Activated B cell treated with CpG ODN at 0.5 μM for 24 hours (primary cell): Measurements from ENCODE around the gene PFN4. TPM values are rescaled to one million over a fixed set of nuclear protein-coding genes. Genes with fewer than 3 reads are reported as not detected.
"Not testable (repeated sequence)": the region's sequence is repeated elsewhere in the genome, so short reads cannot be mapped to it uniquely, and the experiment has no call there.

Experiments used
- ATAC-seq: fragments of 200-7000 bp; cut with Tn5 transposase; one replicate; pipeline ENCODE4 v1.10.0; 2021; ENCODE audit warnings: low read depth, mild to moderate bottlenecking, moderate library complexity
- CTCF ChIA-PET: fragments of 350-600 bp; sonication (Branson Sonifier 250); formaldehyde crosslinking; loops from one replicate; lab custom pipeline; 2021; ENCODE audit warnings: antibody characterized with exemption; lab: Charles Lee
- POLR2A ChIA-PET: fragments of 350-600 bp; sonication (Branson Sonifier 250); formaldehyde crosslinking; loops from one replicate; lab custom pipeline; 2021; ENCODE audit warnings: antibody characterized with exemption; lab: Charles Lee
- DNase-seq: peaks from one replicate; pipeline ENCODE4 v3.0.0; 2022
- H3K27ac Mint-ChIP-seq: one replicate; pipeline ENCODE4 v1.8.0; 2020; ENCODE audit warnings: mixed read lengths
- H3K27me3 Mint-ChIP-seq: one replicate; pipeline ENCODE4 v1.8.0; 2021; ENCODE audit warnings: mixed read lengths
- H3K36me3 Mint-ChIP-seq: one replicate; pipeline ENCODE4 v1.8.0; 2021; ENCODE audit warnings: low read depth, mixed read lengths
- H3K4me1 Mint-ChIP-seq: one replicate; pipeline ENCODE4 v1.8.0; 2021; ENCODE audit warnings: mixed read lengths
- H3K4me3 Mint-ChIP-seq: one replicate; pipeline ENCODE4 v1.8.0; 2020; ENCODE audit warnings: mild to moderate bottlenecking, mixed read lengths
- H3K9me3 Mint-ChIP-seq: one replicate; pipeline ENCODE4 v1.8.0; 2020; ENCODE audit warnings: mixed read lengths
- intact Hi-C: fragments of 100-400 bp; cut with micrococcal nuclease; formaldehyde crosslinking; loops from one replicate; pipeline ENCODE4 v1.15.1; 2024
- total RNA-seq: library from RNA; stranded (reverse); gene quantifications from 2 replicates; pipeline ENCODE4 v1.2.3, GENCODE V29; 2022
- TF ChIP-seq, protein P1 (sequence below): fragments of 200-600 bp; IDR thresholded peaks from one replicate; pipeline ENCODE4 v1.8.0; 2022; ENCODE audit warnings: antibody characterized with exemption, mild to moderate bottlenecking

PFN4 gene
- total RNA-seq, 1 donor from 2014 or later, result 0.60 TPM

DNA sequence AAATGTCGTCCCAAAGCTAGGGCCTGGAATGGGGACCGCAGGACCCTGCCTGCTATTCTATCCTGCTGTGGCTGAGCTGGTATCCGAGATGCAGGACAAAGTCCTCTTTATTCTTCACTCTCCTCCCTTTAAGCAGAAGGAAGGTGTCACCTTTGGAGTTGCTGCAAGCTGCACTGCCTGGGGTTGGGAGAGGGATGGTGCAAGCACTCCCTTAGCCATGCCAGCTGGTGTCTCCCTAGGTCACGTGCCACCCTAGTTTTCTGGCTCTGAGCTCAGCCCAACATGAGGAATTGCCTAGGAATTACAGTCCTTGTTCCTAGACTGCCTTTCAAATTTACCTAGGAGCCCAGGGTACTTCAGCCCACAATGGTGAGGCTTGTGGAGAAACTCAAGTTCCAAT lies 30.3 kb upstream of the PFN4 start:
- Mint-ChIP-seq H3K4me3 (no peak overlapping the region), H3K27me3 (no peaks in the 10 kb centered on the region), H3K27ac (no peak overlapping the region), H3K4me1 (no peaks in the 10 kb centered on the region), H3K36me3 (peaks cover 30% of the 10 kb centered on the region), H3K9me3 (peaks cover 2% of the 10 kb centered on the region)
- no peak for DNase-seq
- intact Hi-C loops, result loop anchor here (10.0 kb wide), 1 partner anchor 139 kb away; the partner anchor contains the start of gene MFSD2B
- no peak for ATAC-seq
- CTCF ChIA-PET, result interaction anchor here (1.1 kb wide), 1 partner anchor 69 kb away, joined by 3 read pairs; the partner anchor contains the start of gene TP53I3
- TF ChIP-seq, protein P1, sequence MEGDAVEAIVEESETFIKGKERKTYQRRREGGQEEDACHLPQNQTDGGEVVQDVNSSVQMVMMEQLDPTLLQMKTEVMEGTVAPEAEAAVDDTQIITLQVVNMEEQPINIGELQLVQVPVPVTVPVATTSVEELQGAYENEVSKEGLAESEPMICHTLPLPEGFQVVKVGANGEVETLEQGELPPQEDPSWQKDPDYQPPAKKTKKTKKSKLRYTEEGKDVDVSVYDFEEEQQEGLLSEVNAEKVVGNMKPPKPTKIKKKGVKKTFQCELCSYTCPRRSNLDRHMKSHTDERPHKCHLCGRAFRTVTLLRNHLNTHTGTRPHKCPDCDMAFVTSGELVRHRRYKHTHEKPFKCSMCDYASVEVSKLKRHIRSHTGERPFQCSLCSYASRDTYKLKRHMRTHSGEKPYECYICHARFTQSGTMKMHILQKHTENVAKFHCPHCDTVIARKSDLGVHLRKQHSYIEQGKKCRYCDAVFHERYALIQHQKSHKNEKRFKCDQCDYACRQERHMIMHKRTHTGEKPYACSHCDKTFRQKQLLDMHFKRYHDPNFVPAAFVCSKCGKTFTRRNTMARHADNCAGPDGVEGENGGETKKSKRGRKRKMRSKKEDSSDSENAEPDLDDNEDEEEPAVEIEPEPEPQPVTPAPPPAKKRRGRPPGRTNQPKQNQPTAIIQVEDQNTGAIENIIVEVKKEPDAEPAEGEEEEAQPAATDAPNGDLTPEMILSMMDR, result no peak
- POLR2A ChIA-PET, result no interaction called here

DNA sequence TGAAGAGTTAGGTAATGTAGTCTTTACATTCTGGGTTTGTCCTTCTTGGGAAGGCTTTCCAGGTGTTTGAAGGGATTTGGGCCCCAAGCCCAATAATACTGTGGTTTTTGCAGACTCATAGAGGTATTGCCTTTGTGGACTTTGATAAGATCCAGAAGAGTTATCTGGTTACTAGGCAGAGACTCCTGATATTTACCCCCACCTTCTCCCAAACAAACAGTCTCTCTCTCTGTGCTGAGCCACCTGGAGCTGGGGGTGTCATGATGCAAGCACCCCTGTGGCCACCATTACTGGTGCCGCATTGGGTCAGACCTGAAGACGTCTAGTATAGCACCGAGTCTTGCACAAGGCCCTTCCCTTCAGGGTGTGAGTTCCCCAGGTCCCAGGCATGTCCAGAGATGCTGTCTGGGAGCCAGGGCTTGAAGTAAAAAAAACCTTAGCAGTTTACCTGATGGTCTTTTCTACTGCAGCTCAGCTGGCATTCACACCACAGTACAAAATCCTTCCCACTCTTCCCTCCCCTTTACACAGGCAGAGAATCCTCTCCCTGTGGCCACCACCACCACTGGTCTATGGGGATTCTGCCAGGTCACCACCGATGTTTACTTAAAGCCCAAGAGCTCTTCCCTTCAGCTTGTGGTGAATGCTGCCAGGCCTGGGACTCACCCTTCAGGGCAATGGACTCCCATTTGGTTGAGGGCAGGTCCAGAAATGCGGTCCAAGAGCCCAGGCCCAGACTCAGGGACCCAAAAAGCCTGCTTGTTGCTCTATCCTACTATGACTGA lies 29.5 kb upstream of the PFN4 start:
- Mint-ChIP-seq H3K36me3 (peaks cover 33% of the 10 kb centered on the region), H3K27ac (no peak overlapping the region), H3K9me3 (peaks cover 8% of the 10 kb centered on the region), H3K4me3 (no peak overlapping the region), H3K4me1 (no peaks in the 10 kb centered on the region), H3K27me3 (no peaks in the 10 kb centered on the region)
- intact Hi-C loops, result loop anchor here (10.0 kb wide), 1 partner anchor 138 kb away; the partner anchor contains the start of gene MFSD2B
- ChIA-PET POLR2A (no interaction called here), CTCF (no interaction called here)
- DNase-seq (no peak), ATAC-seq (no peak)
- TF ChIP-seq, protein P1, result no peak

DNA sequence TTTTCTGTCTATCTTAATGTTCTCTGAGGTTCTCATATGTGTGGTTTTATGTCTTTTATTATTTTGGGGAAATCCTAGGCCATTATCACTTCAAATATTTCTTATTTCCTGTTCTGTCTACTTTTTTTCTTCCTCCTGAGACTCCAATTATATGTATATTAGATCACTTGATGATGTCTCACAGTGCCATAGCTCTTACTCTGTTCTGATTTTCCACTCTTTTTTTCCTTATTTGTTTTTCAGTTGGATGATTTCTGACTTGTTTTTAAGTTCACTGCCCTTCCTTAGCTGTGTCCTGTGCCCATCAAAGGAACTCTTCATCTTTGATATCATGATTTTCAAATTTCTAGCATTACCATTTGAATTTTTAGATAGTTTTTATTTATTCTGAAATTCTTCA lies 24.2 kb upstream of the PFN4 start:
- TF ChIP-seq, protein P1, result no peak
- ATAC-seq (no peak), DNase-seq (no peak)
- ChIA-PET CTCF (no interaction called here), POLR2A (no interaction called here)
- no peaks in the 10 kb centered on the region for H3K4me1 Mint-ChIP-seq
- no peak overlapping the region for H3K4me3 Mint-ChIP-seq
- peaks cover 38% of the 10 kb centered on the region for H3K36me3 Mint-ChIP-seq
- intact Hi-C loops, result no loop called here
- no peak overlapping the region for H3K27ac Mint-ChIP-seq
- no peaks in the 10 kb centered on the region for H3K27me3 Mint-ChIP-seq
- peaks cover 15% of the 10 kb centered on the region for H3K9me3 Mint-ChIP-seq

DNA sequence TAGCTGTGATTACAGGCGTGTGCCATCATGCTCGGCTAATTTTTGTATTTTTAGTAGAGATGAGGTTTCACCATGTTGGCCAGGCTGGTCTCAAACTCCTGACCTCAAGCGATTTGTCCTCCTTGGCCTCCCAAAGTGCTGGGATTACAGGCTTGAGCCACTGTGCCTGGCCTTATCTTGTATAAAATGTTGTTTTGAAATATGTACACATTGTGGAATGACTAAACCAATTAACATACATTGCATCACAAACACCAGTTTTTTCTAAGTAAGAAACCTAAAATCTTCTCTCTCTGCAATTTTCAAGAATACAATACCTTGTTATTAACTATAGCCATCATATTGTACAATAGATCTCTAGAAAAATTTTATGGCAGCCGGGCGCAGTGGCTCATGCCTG lies 17.2 kb upstream of the PFN4 start:
- H3K27me3 Mint-ChIP-seq, H3K36me3 Mint-ChIP-seq, DNase-seq, CTCF ChIA-PET, POLR2A ChIA-PET, H3K4me1 Mint-ChIP-seq, H3K9me3 Mint-ChIP-seq, ATAC-seq, H3K27ac Mint-ChIP-seq, H3K4me3 Mint-ChIP-seq, intact Hi-C loops: not testable (repeated sequence)

DNA sequence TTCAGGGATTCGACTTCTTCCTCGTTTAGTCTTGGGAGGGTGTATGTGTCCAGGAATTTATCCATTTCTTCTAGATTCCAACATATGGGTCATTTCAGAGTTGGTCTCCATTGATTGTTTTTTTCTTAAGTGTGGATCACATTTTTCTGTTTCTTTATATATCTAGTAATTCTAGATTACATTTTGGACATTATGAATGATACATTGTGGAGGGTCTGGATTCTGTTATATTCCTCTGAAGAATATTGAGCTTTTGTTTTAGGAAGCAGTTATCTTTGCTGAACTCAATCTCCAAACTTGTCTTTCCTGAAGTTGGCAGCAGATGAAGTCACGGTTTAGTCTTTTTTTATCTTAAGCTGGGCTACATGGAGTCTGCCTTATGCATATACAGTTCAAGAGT lies 9.4 kb upstream of the PFN4 start:
- peaks cover 7% of the 10 kb centered on the region for H3K9me3 Mint-ChIP-seq
- no peaks in the 10 kb centered on the region for H3K4me1 Mint-ChIP-seq
- H3K36me3 Mint-ChIP-seq, result peaks cover 3% of the 10 kb centered on the region
- no peak overlapping the region for H3K4me3 Mint-ChIP-seq
- no peaks in the 10 kb centered on the region for H3K27me3 Mint-ChIP-seq
- ChIA-PET POLR2A (no interaction called here), CTCF (no interaction called here)
- DNase-seq (no peak), ATAC-seq (no peak)
- intact Hi-C loops, result no loop called here
- TF ChIP-seq, protein P1, result no peak
- H3K27ac Mint-ChIP-seq, result no peak overlapping the region
